NCI-H2196 (cell line): Measurements from ENCODE around the gene TMEM18.

Source experiments
- DNase-seq: peaks from one replicate; lab custom pipeline; 2025; ENCODE audit not compliant: unreplicated experiment; lab: John Stamatoyannopoulos, UW

The TMEM18 gene

GRCh38 chr2:653645-654425 is 23.4 kb downstream of the TMEM18 start:
- DNase-seq = no peak

DNA sequence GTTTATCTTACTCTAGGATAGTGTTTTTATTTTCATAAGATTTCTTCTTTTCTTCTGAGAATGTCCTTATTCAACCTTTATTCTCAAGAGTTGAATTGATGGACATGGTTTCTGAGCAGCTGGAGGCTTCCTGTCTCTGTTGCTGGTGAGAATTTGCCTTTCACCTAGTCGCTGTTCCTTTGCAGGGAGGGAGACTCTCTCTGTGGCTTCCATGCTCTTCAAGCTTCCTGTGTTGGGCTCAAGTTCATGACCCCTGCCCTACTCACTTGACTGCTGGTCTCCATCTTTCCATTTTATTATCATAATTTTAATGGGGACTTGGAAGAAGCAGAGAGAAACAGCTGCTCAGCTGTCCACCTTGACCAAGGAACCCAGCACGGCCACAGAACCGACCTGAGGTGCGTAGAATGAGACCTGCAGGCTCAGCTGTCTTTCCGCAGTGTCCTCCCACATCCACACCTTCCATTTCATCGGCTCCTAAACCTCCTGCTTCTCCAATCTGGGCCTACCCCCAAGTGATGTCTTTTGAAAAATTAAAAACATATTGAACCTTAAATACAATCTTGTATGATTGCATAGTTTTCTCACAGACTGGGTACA is 24.2 kb downstream of the TMEM18 start:
- DNase-seq = no peak

DNA sequence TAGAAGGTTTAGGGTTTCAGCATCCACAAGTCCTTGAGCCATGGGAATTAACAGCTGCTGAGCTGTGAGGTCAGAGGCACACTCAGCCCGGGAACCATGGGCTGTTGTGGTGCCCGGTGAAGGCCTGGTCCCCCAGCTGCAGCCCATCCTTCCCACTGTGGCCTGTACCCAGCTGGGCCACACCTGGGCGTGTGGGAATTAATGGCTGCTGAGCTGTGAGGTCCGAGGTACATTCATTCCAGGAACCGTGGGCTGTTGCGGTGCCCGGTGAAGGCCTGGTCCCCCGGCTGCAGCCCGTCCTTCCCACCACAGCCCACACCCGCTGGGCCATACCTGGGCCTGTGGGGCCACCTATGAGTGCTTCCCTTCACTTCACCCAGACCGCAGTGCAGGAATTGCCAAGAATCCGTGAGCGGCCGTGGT is 25.2 kb downstream of the TMEM18 start:
- no peak for DNase-seq

GRCh38 chr2:650343-651310 is 26.6 kb downstream of the TMEM18 start:
- DNase-seq = no peak

DNA sequence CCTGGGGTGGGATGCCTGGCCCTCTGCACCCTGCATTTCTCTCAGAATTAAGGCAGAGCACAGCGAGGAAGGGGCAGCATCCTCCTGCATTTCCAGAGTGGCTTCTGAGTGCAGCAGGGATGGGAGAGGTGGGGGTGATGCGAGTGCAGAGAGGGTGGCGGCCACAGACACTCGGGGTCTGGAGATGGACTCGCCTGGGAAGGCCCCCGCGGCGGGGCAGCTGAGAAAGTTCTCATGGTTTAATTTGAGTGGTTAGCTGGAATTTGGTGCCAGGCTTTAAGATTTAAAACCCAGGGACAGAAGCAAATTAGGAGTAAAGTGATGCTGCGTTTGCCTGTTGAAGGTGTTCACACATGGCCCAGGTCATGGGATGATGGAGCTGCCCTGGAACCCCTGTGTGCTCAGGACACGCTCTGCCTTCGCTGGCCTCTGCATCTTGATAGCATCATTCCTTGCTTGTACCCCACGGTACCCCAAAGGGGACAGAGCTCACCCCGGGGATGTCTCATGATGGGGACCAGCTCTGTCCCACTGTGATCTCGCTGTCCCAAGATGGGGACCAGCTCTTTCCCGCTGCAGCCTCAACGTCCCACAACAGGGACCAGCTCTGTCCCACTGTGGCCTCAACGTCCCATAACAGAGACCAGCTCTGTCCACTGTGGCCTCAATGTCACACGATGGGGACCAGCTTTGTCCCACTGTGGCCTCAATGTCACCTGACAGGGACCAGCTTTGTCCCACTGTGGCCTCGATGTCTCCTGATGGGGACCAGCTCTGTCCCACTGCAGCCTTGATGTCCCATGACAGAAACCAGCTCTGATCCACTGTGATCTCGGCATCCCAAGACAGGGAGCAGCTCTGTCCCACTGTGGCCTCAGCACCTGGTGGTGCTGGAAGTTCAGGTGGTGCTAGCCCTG is 27.5 kb downstream of the TMEM18 start:
- no peak for DNase-seq

GRCh38 chr2:648476-649424 is 28.5 kb downstream of the TMEM18 start:
- no peak for DNase-seq

DNA sequence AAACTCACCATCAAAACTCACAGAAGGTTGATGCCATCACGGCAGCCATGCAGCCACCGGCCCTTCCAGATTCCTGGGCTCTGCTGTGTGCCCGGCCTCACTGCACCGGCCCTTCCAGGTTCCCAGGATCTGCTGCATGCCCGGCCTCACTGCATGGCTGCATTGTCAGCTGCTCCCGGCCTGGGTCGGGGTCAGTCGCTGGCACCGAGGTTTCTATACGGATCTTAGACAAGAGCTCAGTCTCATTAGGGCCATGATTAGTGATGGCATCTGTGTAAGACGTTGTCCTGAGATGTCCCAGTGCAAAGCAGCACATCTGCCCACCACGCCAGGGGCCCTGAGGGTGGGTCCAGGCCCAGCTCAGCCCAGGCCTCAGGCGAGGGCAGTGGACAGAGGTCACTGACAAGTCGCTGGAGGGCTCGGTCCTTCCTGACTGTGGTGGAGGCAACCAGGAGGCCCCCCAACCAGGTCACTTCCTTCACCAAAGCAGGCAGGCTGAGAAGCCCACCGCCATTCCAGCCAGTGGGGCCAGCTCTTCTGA is 29.4 kb downstream of the TMEM18 start:
- DNase-seq = no peak

GRCh38 chr2:647003-647560 is 30.1 kb downstream of the TMEM18 start:
- DNase-seq = no peak

DNA sequence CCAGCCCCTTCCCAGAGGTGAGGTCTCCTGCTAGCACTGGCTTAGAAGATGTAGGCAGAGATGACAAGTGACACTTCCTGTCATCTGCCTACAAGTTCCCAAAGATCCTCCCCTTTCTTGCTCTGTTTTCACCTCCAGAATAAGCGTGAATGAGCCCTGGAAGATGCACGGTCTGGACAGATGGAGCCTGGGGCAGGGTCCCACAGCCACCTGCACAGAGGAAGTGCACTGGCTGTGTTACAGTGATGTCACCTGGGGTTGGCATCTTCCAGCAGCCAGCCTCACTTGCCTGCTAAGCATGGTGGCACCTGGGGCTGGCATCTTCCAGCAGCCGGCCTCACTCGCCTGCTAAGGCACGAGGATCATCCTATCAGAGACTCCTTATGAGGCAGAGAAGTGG is 32.3 kb downstream of the TMEM18 start:
- DNase-seq = no peak

DNA sequence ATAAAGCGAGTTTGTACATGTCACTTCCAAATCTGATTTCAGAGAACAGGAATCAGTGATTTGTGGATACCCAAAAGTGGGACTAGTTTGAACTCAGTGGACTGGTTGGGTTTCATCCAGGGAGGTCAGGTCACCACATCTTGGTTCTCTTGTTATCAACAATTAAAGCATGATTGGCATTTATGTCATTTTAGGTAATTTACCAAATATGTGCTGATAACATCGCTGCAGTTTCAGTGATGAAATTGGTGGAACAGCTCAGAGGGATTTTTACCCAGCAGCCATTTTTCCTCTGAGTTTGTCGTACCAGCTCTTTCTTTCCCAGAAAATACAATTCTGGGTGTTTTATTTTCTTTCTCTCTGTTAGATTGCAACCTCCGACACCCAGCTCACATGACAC is 33.4 kb downstream of the TMEM18 start:
- no peak for DNase-seq

GRCh38 chr2:643334-643733 is 33.9 kb downstream of the TMEM18 start:
- no peak for DNase-seq

DNA sequence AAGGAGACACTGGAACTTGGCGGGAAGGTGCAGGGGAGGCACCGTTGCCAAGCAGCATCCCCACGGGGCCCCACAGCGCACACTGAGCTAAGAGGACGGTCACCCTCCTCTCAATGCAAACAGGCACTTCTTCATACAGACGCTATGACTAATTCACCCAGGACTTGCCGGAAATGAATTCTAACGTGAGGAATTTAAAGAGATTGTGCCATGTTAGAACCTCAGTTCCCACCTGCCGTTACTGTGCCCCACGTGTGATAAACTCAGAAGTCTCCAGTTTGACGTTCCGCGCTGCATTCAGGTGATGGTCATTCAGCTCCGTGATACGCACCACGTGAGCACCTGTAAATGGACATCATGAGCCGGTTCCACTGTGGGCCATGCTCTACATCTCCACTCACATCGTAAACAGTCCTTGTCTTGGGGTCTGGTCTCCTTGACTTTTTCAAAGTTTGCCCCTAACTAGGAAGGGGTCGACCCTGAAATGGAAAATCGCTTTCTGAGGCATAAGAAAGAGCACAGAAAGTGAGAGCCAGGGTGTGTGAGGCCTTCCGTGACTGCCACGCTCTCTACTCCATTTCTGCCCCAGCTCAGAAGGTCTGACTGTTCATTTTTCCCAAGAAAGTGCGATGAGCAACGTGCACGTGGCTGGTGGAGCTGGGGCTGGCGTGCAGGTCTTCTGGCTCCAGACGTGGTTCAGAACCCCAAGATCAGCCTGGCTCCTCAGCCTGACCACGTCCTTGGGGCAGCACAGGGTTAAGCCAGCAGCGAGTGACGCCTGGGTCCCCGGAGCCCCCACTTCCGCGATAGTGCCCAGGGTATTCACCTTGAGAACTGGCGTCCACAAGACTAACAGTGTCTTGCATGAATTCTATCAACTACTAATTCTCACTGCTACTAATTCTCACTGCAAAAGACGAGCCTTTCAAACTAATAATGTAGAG is 35.1 kb downstream of the TMEM18 start:
- no peak for DNase-seq

DNA sequence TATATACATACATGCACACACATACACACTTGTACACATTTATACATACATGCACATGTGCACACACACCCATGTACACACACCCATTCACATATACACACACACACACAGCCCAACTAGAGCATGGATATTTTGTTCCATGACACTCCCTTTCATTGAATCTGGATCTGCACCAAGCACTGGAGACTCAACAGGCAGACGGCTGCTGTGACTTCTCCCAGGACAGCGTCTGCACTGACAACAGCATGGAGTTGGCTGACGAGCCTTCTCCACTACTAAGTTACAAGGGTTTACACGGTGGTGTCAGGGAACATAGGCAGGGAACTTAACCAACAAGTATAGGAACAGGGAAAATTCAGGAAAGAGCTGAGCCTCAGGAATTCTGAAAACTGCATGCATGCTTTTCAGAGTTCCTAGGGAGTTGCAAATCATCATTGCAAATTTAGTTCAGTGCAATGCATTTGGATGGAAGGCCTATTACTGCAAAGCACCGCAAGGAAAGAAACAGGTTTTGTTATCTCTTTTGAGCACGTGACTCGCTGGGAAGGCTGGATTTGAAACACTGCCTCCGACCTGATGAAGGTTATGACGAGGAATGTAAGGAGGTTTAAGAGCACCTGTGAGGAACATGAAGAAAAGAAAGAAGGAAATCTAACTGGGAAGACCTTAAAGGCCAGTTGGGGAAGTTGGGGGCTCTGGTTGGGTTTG is 35.9 kb downstream of the TMEM18 start:
- DNase-seq = no peak

DNA sequence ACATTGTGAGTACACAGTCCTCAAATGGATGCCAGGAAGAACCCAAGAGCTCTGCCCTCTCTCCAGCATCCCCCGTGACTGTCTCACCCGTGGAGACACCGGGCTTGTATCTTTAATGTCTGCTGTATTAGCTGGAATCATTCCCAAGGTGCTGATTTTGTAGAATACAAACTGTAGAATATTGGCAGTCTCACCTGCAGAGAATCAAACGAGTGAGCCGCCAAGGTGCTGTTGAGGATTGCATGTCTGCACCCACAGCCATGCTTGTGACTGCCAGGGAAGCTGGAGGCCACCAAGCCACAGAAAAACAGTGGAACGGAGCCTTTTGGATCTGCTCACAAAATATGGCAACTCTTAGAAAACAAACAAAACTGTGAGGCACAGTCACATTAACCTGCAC is 37.5 kb downstream of the TMEM18 start:
- DNase-seq = no peak

DNA sequence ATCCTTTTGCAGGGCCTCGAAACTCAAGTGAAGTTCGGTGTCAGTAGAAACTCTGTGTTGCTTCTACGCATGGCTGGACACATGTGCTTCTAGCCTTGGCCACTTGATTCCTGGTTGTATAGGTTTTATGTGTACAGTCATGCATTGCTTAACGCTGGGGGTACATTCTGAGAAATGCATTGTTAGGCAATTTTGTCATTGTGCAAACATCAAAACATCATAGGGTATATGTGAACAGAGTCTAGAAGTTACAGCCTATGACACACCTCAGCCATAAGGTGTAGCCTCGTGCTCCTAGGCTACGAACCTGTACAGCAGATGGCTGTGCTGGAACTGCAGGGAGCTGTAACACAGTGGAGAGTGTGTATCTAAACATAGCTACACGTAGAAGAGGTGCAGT is 39.4 kb downstream of the TMEM18 start:
- no peak for DNase-seq

DNA sequence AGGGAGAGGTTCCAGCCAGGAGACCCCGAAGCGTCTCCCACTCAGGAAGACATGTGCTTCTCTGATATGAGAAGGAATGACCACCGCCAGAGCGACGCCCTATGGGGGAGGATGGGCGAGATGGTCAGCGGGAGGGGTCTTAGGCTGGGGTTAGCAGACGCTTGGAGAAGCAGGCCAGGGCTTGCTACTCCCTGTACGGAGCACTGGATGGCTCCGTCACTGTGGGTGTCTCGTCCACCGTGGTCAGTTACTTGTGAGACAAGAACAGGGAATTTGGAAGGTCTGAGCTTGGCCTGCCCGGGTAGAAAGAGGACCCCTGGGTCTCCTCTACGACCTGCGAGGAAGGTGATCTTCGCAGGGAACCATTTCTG is 39.8 kb downstream of the TMEM18 start:
- DNase-seq = no peak
